ENCODE results near the gene CD28. TPM values are rescaled to one million over a fixed set of nuclear protein-coding genes. Genes with fewer than 3 reads are reported as not detected.

The CD28 gene
- total and polyA plus RNA-seq, 2 donors (not counting 1 experiment from before 2014, with no cell fraction given) = 0.03 TPM; not detected in 1

- no peak overlapping the region for H3K27ac ChIP-seq (ENCODE audit: insufficient read depth, low read length)
- no peaks in the 10 kb centered on the region for H3K27me3 ChIP-seq (ENCODE audit: control insufficient read depth, insufficient read depth, low read length)
- no peak overlapping the region for H3K9ac ChIP-seq (ENCODE audit: insufficient read depth, low read length)
- TF ChIP-seq EZH2 (IDR thresholded peaks at IDR 0.05; ENCODE audit: low read length, missing control alignments) (no peak), CTCF (conservative IDR thresholded peaks at IDR 0.05 in 1 of 2, IDR thresholded peaks at IDR 0.05 in 1 of 2; ENCODE audit: low read depth in 1 of 2, low read length in 2 of 2) (no peak)
- H3K9me3 ChIP-seq (ENCODE audit: control insufficient read depth, insufficient read depth, low read depth, low read length) = no peaks in the 10 kb centered on the region
- H2AFZ ChIP-seq (ENCODE audit: low read length) = no peak overlapping the region
- no peak overlapping the region for H3K4me3 ChIP-seq (replicated peaks in 1 of 4; ENCODE audit: control extremely low read depth in 1 of 4, insufficient read depth in 1 of 4, low read depth in 3 of 4, low read length in 4 of 4)
- H3K79me2 ChIP-seq (ENCODE audit: control insufficient read depth, insufficient read depth, low read length) = no peaks in the 10 kb centered on the region
- no peaks in the 10 kb centered on the region for H4K20me1 ChIP-seq (ENCODE audit: control insufficient read depth, extremely low read depth, insufficient read depth, low read length)
- peak in 1 of 2 donors; percentile 39 for DNase-seq (ENCODE audit: low read depth in 2 of 2)
- no peaks in the 10 kb centered on the region for H3K36me3 ChIP-seq (ENCODE audit: control insufficient read depth, insufficient read depth, low read length)
- H3K4me2 ChIP-seq (ENCODE audit: extremely low read depth, insufficient read depth, low read length) = no peak overlapping the region
- H3K4me1 ChIP-seq (ENCODE audit: control insufficient read depth, extremely low read depth, insufficient read depth, low read length) = no peaks in the 10 kb centered on the region
Observed at GRCh38 chr2:203772456-203773165, 66.2 kb downstream of the CD28 start.

GRCh38 chr2:203774760-203775159 is 68.3 kb downstream of the CD28 start:
- Histone ChIP-seq H3K9ac (ENCODE audit: insufficient read depth, low read length) (no peak overlapping the region), H3K4me3 (replicated peaks in 1 of 4; ENCODE audit: control extremely low read depth in 1 of 4, insufficient read depth in 1 of 4, low read depth in 3 of 4, low read length in 4 of 4) (no peak overlapping the region), H2AFZ (ENCODE audit: low read length) (no peak overlapping the region), H3K4me1 (ENCODE audit: control insufficient read depth, extremely low read depth, insufficient read depth, low read length) (no peaks in the 10 kb centered on the region), H3K27ac (ENCODE audit: insufficient read depth, low read length) (no peak overlapping the region), H4K20me1 (ENCODE audit: control insufficient read depth, extremely low read depth, insufficient read depth, low read length) (no peaks in the 10 kb centered on the region), H3K27me3 (ENCODE audit: control insufficient read depth, insufficient read depth, low read length) (no peaks in the 10 kb centered on the region), H3K79me2 (ENCODE audit: control insufficient read depth, insufficient read depth, low read length) (no peaks in the 10 kb centered on the region), H3K36me3 (ENCODE audit: control insufficient read depth, insufficient read depth, low read length) (no peaks in the 10 kb centered on the region), H3K4me2 (ENCODE audit: extremely low read depth, insufficient read depth, low read length) (no peak overlapping the region), H3K9me3 (ENCODE audit: control insufficient read depth, insufficient read depth, low read depth, low read length) (no peaks in the 10 kb centered on the region)
- DNase-seq (ENCODE audit: low read depth in 2 of 2) = peak in 1 of 2 donors; percentile 50
- no peak for TF ChIP-seq EZH2 (IDR thresholded peaks at IDR 0.05; ENCODE audit: low read length, missing control alignments)

- Histone ChIP-seq H3K4me3 (replicated peaks in 1 of 4; ENCODE audit: control extremely low read depth in 1 of 4, insufficient read depth in 1 of 4, low read depth in 3 of 4, low read length in 4 of 4) (no peak overlapping the region), H3K36me3 (ENCODE audit: control insufficient read depth, insufficient read depth, low read length) (no peaks in the 10 kb centered on the region), H3K9ac (ENCODE audit: insufficient read depth, low read length) (no peak overlapping the region), H3K4me1 (ENCODE audit: control insufficient read depth, extremely low read depth, insufficient read depth, low read length) (no peaks in the 10 kb centered on the region), H3K79me2 (ENCODE audit: control insufficient read depth, insufficient read depth, low read length) (no peaks in the 10 kb centered on the region), H3K27ac (ENCODE audit: insufficient read depth, low read length) (no peak overlapping the region), H2AFZ (ENCODE audit: low read length) (no peak overlapping the region), H4K20me1 (ENCODE audit: control insufficient read depth, extremely low read depth, insufficient read depth, low read length) (no peaks in the 10 kb centered on the region), H3K27me3 (ENCODE audit: control insufficient read depth, insufficient read depth, low read length) (no peaks in the 10 kb centered on the region), H3K4me2 (ENCODE audit: extremely low read depth, insufficient read depth, low read length) (no peak overlapping the region), H3K9me3 (ENCODE audit: control insufficient read depth, insufficient read depth, low read depth, low read length) (no peaks in the 10 kb centered on the region)
- no peak for TF ChIP-seq CTCF (conservative IDR thresholded peaks at IDR 0.05 in 1 of 2, IDR thresholded peaks at IDR 0.05 in 1 of 2; ENCODE audit: low read depth in 1 of 2, low read length in 2 of 2)
- no peak for TF ChIP-seq EZH2 (IDR thresholded peaks at IDR 0.05; ENCODE audit: low read length, missing control alignments)
- peak in 1 of 2 donors; percentile 44 for DNase-seq (ENCODE audit: low read depth in 2 of 2)
Observed at GRCh38 chr2:203775684-203776083, 69.2 kb downstream of the CD28 start.
